Measurements from ENCODE around the gene BARX2.

The BARX2 gene

GRCh38 chr11:129384415-129384814 is 8.8 kb downstream of the BARX2 start:
- no peak for DNase-seq (ENCODE audit: low spot score)

GRCh38 chr11:129385801-129386200 is 10.2 kb downstream of the BARX2 start:
- TF ChIP-seq CTCF (IDR thresholded peaks at IDR 0.05; ENCODE audit: extremely low read depth, missing control alignments), result no peak
- no peak for DNase-seq (ENCODE audit: low spot score)

More at GRCh38 chr11:129384415-129384814, 8.8 kb downstream of the BARX2 start:
- no peak for TF ChIP-seq CTCF (IDR thresholded peaks at IDR 0.05; ENCODE audit: extremely low read depth, missing control alignments)

GRCh38 chr11:129386795-129387397 is 11.2 kb downstream of the BARX2 start:
- no peak for TF ChIP-seq CTCF (IDR thresholded peaks at IDR 0.05; ENCODE audit: extremely low read depth, missing control alignments)
- no peak for DNase-seq (ENCODE audit: low spot score)

GRCh38 chr11:129387434-129387833 is 11.8 kb downstream of the BARX2 start:
- no peak for DNase-seq (ENCODE audit: low spot score)
- TF ChIP-seq CTCF (IDR thresholded peaks at IDR 0.05; ENCODE audit: extremely low read depth, missing control alignments), result no peak

- TF ChIP-seq CTCF (IDR thresholded peaks at IDR 0.05; ENCODE audit: extremely low read depth, missing control alignments), result no peak
- no peak for DNase-seq (ENCODE audit: low spot score)
These were observed 13.2 kb downstream of the BARX2 start for GRCh38 chr11:129388824-129389223.

- TF ChIP-seq CTCF (IDR thresholded peaks at IDR 0.05; ENCODE audit: extremely low read depth, missing control alignments), result no peak
- no peak for DNase-seq (ENCODE audit: low spot score)
These were observed 14.7 kb downstream of the BARX2 start for GRCh38 chr11:129390303-129390821.

GRCh38 chr11:129391360-129391759 is 15.7 kb downstream of the BARX2 start:
- DNase-seq (ENCODE audit: low spot score), result no peak
- no peak for TF ChIP-seq CTCF (IDR thresholded peaks at IDR 0.05; ENCODE audit: extremely low read depth, missing control alignments)
